NCI-H345 treated with DMSO at 0.1 percent for 48 hours (cell line): Measurements from ENCODE around the gene PLCG2.

Experiments used
- DNase-seq: peaks from one replicate; lab custom pipeline; 2025; ENCODE audit not compliant: unreplicated experiment; lab: John Stamatoyannopoulos, UW

Gene PLCG2

GRCh38 chr16:81841722-81842121 lies 62.6 kb downstream of the PLCG2 start:
- DNase-seq: no peak

- no peak for DNase-seq
Observed at GRCh38 chr16:81842564-81843242, 63.6 kb downstream of the PLCG2 start.

DNA sequence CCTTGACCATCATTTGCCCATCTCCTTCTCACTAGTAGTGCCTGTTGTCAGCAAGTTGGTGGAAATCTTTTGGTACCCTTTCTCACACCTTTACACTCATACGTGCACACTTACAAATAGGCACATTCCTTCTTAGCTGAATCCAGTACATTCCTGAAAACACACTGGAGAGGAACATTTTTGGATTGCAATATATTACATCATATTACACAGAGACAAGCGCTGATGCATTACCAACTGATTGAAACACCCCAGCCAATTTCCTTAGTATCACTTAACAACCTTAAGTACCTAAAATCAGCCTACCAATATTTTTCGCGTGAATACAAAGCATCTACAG lies 64.1 kb downstream of the PLCG2 start:
- DNase-seq: no peak

GRCh38 chr16:81843683-81844082 lies 64.6 kb downstream of the PLCG2 start:
- no peak for DNase-seq

- DNase-seq: no peak
Observed at GRCh38 chr16:81846105-81846504, 67.0 kb downstream of the PLCG2 start.

GRCh38 chr16:81848306-81848853 lies 69.3 kb downstream of the PLCG2 start:
- no peak for DNase-seq

DNA sequence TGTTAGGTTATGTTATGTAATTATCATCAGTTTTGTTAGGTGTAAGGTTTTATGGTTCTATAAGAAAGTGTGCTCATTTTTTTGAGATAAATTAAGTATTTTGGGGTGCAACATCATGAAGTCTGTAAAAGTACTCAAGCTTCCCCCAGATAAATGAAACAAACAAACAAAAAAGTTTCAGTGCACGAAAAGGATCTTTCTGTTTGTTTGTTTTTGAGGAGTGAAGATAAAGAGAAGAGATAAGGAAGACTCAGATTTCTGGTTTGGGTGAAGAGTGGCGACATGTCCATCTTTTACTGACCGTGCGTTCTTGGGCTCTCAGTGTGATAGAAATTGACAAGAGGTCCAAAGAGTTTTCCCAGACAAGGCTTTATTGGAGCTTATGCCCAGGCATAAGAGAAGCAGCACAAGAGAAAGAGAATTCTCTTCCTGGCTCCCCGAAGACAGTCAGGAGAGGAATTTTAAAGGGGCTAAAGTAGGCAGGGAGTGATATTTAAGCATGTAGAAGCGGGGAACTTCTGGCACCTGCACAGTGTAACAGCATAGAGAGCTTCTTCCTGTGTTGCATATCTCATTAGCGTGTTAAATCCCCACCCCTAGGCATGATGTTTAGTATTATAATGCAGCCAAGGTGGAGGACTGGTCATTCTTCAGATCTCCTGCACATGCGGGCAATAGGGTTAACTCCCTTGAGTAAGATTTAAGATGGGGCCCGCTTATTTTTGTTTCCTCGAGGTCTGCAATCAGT lies 71.3 kb downstream of the PLCG2 start:
- DNase-seq: no peak

DNA sequence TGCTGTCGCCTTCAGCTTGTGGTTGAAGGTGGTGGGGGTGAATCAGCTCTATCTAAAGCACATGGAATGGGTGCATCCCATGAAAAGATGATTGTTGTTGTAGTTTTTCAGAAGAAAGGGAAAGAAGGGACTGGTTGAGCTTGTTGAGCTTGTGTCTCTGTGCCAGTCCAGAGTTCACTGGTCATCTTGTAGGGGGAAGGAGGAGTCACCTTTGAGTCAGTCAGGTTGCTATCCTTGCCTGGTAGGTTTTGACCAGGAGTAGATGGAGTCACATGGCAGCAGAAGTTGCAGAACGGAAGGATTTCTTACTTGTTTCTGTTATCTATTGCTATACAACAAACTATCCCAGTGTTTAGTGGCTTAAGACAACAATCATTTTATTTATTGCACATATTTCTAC lies 73.3 kb downstream of the PLCG2 start:
- no peak for DNase-seq

GRCh38 chr16:81855552-81856153 lies 76.6 kb downstream of the PLCG2 start:
- no peak for DNase-seq

DNA sequence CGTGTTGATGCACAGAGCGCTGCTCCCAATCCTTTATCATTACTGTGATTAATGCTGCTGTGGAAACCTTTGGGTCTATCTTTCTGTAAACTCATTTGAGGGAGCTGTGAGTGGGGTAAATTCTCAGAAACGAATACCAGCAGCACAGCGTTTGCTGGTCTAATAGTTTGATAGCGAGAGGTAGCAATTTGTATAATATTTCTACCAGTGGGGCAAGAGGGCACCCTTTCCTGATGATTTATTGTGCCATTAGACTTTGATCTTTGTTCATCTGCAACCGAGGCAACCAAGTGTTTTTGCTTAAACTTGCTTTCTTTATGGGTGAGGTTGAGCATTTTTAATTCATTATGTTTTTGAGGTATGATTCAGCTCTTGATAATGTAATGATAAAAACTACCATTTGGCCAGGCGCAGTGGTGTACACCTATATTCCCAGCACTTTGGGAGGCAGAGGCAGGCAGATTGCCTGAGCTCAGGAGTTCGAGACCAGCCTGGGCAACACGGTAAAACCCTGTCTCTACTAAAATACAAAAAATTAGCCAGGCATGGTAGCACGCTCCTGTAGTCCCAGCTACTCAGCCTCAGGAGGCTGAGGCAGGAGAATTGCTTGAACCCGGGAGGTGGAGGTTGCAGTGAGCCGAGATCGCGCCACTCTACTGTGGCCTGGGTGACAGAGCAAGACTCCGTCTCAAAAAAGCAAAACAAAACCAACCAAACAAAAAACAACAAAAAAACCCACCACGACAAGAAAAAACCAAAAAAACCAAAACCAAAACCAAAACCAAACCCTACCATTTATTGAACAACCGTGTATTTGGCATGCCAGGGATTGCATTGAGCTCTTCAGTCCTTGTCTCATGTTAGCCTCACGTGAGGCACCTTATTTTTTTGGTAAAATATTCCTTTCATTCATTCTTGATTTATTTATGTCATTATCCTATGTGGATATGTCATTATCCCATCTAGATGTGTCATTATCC lies 81.5 kb downstream of the PLCG2 start:
- DNase-seq: no peak

DNA sequence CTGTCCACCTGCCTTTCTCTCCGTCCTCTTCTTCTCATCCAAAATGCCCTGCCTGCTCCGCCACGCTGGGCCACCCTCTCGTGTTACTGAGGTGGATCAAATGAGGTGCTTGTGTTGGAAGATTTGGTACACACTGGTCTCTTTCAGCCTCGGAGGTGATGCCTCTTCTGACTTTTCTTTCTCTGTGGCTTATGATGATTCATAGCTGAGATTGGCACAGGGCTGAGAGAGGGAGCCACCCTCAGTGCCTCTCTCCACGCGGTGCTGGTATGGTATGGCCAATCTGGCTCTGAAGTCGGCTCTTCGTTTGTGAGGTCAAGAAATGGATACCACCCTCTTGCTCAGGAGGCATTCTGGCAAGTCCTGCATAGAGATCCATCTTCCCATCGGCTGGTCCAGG lies 82.4 kb downstream of the PLCG2 start:
- no peak for DNase-seq

DNA sequence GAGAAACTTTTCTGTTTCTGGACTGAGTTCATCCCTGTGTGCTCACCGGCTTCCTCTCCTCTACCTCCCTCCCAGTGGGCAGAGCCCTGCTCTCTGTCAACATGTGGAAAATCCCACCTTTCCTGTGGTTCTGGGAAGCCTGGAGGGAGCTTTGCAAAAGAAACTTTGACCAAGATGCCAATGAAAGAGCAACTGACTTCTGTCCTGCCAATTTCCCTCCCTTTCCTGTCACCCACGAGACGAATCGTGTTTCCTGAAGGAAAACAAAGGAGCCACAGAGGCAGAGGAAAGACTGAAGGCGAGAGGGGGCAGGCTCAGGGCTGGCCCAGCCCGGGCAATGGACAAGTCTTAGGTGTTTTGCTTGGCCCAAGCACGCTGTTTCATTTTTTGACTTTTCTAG lies 82.8 kb downstream of the PLCG2 start:
- no peak for DNase-seq

DNA sequence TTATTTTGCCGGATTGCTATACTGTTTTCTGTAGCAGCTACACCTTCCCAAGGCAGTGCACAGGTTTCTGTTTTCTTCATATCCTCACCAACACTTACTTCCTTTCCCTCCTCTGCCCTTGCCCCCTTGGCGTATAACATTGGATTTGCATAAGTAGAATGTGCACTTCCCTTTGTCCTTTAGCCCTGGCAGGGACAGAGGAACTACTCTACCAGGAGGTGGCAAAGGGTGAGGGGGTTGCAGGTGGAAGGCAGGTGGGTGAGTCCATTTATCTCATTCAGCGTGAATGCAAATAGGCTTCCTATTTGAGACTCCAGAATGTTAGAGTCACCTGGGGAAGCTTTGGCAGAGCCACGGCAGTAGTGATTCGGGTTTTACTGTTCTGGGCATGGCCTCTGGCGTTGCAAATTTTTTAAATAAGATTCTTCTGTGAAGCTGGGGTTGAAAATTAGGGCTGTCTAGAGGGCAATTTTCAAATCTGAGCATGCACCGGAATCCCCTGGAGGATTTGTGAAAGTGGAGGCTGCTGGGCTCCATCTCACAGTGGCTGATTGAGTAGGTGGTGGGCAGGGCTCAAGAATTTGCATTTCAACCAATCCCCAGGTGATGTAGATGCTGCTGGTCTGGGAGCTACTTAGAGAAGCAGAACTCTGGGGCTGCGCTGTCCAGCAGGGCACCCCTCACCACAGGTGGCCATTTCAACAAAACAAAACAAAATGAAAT lies 84.7 kb downstream of the PLCG2 start:
- DNase-seq: no peak

DNA sequence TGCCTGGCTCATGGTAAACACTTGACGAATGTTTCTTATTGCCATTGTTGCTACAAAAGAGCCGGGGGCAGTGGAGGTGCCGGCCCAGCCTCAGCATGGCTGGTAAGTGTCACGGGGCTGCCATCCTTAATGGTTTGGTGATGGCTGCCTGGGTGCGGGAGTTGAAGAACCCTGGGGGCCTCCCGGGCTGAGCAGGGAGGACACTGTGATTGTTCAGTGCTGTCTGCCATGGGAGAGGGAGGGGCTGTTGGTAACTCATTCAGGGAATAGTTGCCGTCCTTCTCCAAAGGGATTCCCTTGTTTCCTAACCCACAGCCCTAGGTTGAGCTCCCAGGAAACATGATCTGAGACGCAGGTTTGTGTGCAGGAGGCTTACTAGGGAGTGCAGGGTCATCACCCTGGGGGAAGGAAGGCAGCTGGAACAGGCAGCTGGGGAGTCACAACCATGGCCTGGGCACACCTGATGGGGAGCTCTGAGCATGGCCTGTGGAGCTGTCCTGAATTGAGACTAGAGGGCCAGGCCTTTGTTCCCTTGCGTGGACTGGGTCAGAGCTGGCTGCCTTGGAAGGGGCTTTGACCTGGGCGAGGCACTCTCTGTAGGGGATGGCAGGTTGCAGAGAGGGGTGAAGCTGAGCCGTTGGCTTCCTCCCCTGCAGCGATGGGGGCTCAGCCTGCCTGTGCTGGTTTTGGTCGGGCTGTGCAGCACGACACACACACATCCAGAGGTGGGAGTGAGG lies 85.7 kb downstream of the PLCG2 start:
- DNase-seq: no peak

DNA sequence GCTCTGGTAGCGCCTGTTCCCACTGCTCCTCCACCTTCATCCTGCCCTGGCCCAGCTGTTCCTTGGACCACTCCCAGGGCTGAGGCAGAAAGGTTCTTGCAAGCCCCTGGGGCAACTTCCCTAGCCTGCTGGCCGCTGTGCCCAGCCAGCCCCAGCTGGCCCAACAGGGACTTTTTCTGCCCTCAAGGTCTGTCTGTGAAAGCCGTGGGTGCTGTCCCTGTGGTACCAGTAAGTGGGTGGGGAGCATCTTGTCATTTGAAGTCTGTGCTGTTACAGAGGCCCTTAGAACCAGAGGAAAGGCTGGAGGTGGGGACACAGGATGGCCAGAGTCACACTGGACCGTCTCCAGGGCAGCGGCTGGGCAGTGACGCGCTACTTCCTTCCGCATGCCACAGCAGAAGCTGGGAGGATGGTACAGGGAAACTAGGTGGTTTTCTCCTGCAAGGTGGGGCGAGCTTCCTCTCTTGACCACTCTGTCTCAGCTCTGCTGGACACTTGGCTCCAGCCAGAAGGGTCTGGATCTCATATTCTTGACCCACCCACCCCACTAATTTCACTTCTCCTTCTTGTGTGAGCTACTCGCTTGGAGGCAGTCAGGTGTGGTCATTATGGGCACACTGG lies 87.8 kb downstream of the PLCG2 start:
- no peak for DNase-seq

- DNase-seq: no peak
Observed at GRCh38 chr16:81868057-81868748, 89.1 kb downstream of the PLCG2 start.

DNA sequence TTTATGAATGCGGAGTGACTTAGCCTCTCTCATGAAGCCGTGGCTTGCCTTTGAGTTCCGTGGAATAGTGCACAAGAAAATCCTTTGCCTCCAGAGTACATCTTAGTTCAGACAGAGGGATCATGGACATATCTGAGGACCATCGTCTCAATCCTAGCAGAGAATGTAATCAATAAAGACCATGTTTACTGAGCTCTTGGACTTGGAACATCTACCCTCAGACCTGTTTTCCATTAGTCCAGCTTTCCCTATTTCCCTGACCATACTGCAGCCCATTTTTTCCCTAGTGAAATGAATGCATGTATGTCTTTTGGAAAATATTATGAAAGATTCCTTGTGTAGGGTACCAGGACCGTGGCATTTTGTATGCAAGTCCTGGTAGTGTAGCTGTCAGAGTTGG lies 90.2 kb downstream of the PLCG2 start:
- no peak for DNase-seq

DNA sequence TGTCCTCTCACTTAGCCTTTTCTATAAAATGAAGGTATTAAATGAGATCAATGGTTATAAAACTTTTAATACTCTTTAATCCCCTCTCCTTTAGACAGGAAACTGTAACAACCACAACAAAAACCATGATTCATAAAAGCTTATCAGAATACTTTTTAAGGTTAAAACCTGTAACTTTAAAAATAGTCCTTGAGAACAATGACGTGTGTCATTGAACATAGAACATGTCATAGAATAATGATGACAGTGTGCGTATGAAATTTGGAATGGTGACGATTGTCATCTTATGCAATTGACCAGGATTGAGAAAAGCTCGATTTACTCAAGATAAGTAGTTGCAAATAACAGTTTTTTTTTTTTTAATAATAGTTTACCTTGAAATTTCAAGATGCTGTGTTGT lies 94.1 kb downstream of the PLCG2 start:
- DNase-seq: no peak
